ES-I3 (cell line): Measurements from ENCODE around the gene SGMS1.
"Not testable (repeated sequence)": the region's sequence is repeated elsewhere in the genome, so short reads cannot be mapped to it uniquely, and the experiment has no call there.

ENCODE experiments used
- H3K36me3 ChIP-seq: 2 replicates; pipeline ENCODE4 v1.6.1; 2013; ENCODE audit warnings: mild to moderate bottlenecking, low read length, control low read depth, moderate library complexity; ENCODE audit not compliant: insufficient read depth
- H3K4me1 ChIP-seq: 2 replicates; pipeline ENCODE4 v1.6.1; 2013; ENCODE audit warnings: mild to moderate bottlenecking, control low read depth, low read length; ENCODE audit not compliant: insufficient read depth
- H3K9ac ChIP-seq: 2 replicates; pipeline ENCODE4 v1.6.1; 2013; ENCODE audit warnings: low read depth, mild to moderate bottlenecking, low read length, moderate library complexity
- H3K9me3 ChIP-seq: 2 replicates; pipeline ENCODE4 v1.6.1; 2013; ENCODE audit warnings: mild to moderate bottlenecking, low read length, moderate library complexity; ENCODE audit not compliant: control insufficient read depth, insufficient read depth

SGMS1 gene

DNA sequence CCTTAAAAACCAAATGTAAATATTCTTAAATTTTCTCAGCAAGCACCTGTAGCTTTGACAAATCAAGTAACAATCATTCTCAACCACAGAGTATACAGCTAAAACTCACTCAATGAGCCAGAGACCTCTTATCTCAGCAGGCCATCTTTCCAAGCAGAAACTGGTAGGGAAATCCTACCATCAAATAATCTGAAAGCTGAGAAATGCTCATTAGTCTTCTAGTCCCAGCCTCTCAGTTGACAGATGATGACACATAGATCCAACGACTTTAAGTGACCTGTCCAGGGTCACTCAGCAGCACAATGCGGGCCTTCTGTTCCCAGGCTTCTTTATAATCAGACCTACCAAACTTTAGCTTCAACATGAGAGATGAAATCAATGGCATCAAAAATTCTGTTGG lies 184.6 kb downstream of the SGMS1 start:
- H3K9ac ChIP-seq = no peak overlapping the region
- no peaks in the 10 kb centered on the region for H3K4me1 ChIP-seq
- no peaks in the 10 kb centered on the region for H3K9me3 ChIP-seq
- H3K36me3 ChIP-seq = no peaks in the 10 kb centered on the region

DNA sequence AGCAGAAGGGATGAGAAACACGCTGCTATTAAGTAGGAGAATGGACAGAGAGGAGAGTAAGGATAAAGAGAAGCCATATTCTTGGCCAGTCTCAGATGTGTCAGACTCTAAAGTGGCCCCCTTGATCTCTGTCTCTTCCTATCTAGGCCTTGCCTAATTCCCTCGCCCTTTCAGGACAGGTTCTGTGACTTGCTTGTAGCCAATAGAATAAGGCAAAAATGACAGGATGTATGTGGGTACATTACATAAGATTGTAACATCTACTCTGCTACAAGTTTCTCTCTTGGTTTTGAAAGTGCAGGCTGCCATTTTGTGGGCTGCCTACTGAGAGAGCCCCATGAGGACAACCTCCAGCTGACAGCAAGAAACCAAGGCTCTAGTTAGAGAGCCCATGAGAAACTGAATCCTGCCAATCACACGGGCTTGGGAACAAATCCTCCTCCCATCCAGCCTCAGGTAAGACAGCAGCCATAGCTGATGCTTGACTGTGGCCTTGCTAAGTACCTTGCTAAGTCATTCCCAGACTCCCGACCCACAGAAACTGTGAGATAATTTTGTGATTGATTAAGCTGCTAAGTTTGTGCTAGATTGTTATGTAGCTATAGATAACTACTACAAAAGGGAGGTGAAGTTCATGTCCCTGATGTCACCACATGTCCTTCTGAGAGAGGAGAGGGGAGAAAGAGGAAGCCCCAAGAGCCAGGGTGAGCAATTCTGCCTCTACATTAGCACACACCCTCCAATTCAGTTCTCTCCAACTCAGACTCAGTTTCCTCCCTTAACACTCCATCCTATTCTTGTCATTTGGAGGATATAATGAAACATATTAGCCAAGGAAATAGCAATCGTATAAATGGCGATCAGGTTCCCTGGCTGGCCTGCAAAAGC lies 185.5 kb downstream of the SGMS1 start:
- no peaks in the 10 kb centered on the region for H3K4me1 ChIP-seq
- H3K36me3 ChIP-seq = no peaks in the 10 kb centered on the region
- no peaks in the 10 kb centered on the region for H3K9me3 ChIP-seq
- no peak overlapping the region for H3K9ac ChIP-seq

- no peaks in the 10 kb centered on the region for H3K9me3 ChIP-seq
- H3K9ac ChIP-seq = no peak overlapping the region
- no peaks in the 10 kb centered on the region for H3K36me3 ChIP-seq
- no peaks in the 10 kb centered on the region for H3K4me1 ChIP-seq
These were observed 186.5 kb downstream of the SGMS1 start for GRCh38 chr10:50437248-50437647.

DNA sequence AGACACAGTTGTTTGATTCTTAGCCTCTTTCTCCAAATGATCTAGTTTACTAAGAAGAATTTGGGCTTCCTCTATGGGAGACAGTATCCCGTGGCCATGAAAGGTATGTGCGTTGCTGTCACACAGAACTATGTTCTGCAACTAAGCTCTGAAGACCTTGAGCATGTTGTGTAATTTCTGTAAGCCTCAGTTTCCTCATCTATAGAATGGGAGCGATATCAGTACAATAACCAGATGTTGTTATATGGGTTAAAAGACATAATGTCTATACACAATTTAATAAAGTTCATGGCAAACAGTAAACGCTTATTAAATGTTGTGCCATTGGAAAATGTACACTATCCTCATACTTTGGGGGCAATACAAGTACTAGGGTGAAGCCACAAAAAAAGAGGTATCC lies 187.0 kb downstream of the SGMS1 start:
- no peaks in the 10 kb centered on the region for H3K36me3 ChIP-seq
- no peak overlapping the region for H3K9ac ChIP-seq
- no peaks in the 10 kb centered on the region for H3K9me3 ChIP-seq
- H3K4me1 ChIP-seq = no peaks in the 10 kb centered on the region

DNA sequence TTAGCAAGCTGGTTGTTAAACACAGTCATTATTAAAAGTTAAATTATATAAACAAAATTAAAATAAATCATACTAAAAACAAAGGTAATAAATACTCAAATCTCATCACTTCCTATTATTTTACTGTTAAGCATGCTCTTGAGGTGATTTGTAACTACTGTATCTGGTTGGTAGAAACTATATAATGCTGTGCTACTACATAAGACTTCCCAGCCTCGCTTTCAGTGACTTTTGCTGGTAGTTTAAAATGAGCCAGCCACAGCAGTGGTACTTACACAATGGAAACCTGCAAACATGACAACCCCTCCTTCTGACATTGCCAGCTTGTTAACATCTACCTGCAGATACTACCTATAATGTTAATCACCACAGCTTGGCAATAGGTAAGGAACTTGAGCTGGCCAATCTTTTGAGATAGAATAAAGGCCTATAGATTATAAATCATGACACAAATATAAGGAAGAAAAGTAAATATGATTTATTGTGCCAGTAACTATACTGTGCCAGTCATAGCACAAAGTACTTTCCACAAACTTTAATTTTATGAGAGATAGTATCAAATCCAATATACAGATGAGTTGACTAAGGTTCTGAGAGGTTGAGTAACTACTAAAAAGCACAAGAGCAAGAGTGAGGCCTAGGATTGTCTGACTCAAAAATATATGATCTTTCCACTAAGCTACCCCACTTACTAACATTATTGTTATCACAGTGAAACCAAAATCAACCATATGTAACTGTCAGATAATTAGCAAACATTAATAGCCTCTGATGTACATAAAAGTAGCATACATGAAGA lies 191.3 kb downstream of the SGMS1 start:
- H3K9me3 ChIP-seq = no peaks in the 10 kb centered on the region
- H3K9ac ChIP-seq = no peak overlapping the region

GRCh38 chr10:50431791-50432190 lies 192.0 kb downstream of the SGMS1 start:
- H3K4me1 ChIP-seq = 0 out of 2 replicates have a peak, but pooled peaks cover 3% of the 10 kb centered on the region
- no peak overlapping the region for H3K9ac ChIP-seq

More for the DNA sequence above, 191.3 kb downstream of the SGMS1 start:
- H3K4me1 ChIP-seq = 0 out of 2 replicates have a peak, but pooled peaks cover 3% of the 10 kb centered on the region
- H3K36me3 ChIP-seq = no peaks in the 10 kb centered on the region

DNA sequence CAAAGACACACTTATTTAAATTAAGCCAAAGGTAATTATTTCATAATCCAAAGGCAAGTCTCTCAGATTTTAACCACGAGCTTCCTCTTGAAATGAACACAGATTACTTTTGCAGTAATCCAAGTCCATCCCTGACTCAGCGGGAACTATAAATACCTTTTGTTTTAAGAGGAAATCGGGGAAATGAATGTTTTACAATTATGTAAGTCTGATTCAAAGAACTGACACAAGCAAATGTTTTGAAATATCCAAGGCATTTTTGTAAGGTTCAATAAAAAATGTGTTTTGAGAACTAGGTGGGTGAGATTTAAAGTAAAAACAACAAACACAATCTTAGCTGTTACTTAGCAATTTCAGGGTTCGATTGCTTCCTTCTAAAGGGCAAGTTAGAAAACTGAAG lies 192.6 kb downstream of the SGMS1 start:
- Histone ChIP-seq H3K9ac (no peak overlapping the region), H3K9me3 (no peaks in the 10 kb centered on the region)

More at GRCh38 chr10:50431791-50432190, 192.0 kb downstream of the SGMS1 start:
- H3K9me3 ChIP-seq = no peaks in the 10 kb centered on the region
- no peaks in the 10 kb centered on the region for H3K36me3 ChIP-seq

GRCh38 chr10:50426485-50426884 lies 197.3 kb downstream of the SGMS1 start:
- H3K9me3 ChIP-seq = no peaks in the 10 kb centered on the region
- no peaks in the 10 kb centered on the region for H3K36me3 ChIP-seq
- peaks cover 3% of the 10 kb centered on the region; the same call in 1 of the 2 replicates for H3K4me1 ChIP-seq
- H3K9ac ChIP-seq = no peak overlapping the region

More for the DNA sequence above, 192.6 kb downstream of the SGMS1 start:
- H3K4me1 ChIP-seq = 0 out of 2 replicates have a peak, but pooled peaks cover 3% of the 10 kb centered on the region
- no peaks in the 10 kb centered on the region for H3K36me3 ChIP-seq

DNA sequence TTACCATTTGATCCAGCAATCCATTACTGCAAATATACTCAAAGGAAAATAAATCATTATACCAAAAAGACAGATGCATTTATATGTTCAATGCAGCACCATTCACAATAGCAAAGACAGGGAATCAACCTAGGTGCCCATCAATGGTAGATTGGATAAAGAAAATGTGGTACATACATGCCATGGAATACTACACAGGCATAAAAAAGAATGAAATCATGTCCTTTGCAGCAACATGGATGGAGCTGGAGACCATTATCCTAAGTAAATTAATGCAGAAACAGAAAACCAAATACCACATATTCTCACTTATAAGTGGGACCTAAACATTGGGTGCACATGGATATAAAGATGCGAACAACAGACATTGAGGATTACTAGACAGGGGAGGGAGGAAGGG lies 198.5 kb downstream of the SGMS1 start:
- not testable (repeated sequence) for H3K36me3 ChIP-seq, H3K9ac ChIP-seq, H3K9me3 ChIP-seq, H3K4me1 ChIP-seq

GRCh38 chr10:50423448-50423847 lies 200.3 kb downstream of the SGMS1 start:
- H3K4me1 ChIP-seq = no peaks in the 10 kb centered on the region; the same call in 1 of the 2 replicates
- no peak overlapping the region for H3K9ac ChIP-seq
- no peaks in the 10 kb centered on the region for H3K9me3 ChIP-seq
- no peaks in the 10 kb centered on the region for H3K36me3 ChIP-seq

- Histone ChIP-seq H3K9ac (no peak overlapping the region), H3K4me1 (no peaks in the 10 kb centered on the region; the same call in 1 of the 2 replicates), H3K36me3 (no peaks in the 10 kb centered on the region), H3K9me3 (no peaks in the 10 kb centered on the region)
These were observed 201.5 kb downstream of the SGMS1 start for GRCh38 chr10:50422259-50422658.

DNA sequence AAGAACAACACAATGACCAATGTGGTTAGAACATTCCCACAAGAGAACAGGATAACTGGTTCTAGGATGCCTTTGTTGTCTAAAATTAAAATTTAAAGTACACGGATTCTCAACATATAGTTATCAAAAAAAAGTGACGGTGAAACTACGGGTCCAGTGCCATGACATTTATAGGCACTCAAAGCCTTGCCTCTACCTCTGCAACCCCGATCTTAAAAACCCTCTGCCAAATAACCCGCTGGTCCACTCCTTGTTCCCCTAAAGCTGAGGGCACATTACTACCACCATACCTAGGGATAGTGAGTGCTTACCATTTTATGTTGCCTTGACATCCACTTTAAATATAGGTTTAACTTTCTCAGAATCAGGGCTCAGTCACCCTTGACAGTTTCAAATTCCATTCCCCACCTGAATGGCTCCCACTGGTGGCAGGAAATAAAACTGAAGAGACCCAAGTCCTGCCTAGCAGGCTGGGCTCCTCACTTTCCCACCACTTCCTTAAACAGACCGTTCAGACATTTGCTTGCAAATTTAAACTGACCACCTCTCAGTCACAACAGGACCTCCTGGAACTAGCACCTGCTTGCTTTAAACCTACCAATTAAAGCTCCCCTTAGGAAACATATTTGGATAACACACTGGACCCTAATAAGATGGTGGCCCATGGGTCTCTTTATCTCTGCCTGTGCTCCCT lies 202.6 kb downstream of the SGMS1 start:
- Histone ChIP-seq H3K36me3 (no peaks in the 10 kb centered on the region), H3K9me3 (no peaks in the 10 kb centered on the region), H3K9ac (no peak overlapping the region), H3K4me1 (peaks cover 3% of the 10 kb centered on the region; the same call in 1 of the 2 replicates)

DNA sequence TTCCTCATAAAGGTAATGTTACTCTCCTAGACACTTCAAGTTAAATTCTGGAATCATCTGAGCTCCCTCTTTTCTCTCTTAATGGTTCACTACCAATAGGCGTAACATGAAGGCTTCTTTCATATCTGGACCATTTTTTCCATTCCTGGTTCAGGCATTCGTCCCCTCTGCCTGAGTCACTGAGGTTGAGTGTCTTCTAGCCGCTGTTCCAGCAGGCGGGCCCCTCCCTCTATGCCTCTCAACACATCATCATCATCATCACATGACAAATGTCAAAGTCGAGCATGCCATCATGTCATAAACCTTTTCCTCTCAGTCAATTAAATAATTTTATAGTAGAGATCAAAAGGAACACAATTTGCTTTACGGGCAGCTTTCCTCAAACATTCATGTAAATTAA lies 203.6 kb downstream of the SGMS1 start:
- Histone ChIP-seq H3K9ac (no peak overlapping the region), H3K36me3 (no peaks in the 10 kb centered on the region), H3K9me3 (no peaks in the 10 kb centered on the region), H3K4me1 (peaks cover 13% of the 10 kb centered on the region)

- Histone ChIP-seq H3K4me1 (peaks cover 15% of the 10 kb centered on the region), H3K9ac (no peak overlapping the region)
These were observed 204.0 kb downstream of the SGMS1 start for GRCh38 chr10:50419756-50420155.

More at GRCh38 chr10:50419756-50420155, 204.0 kb downstream of the SGMS1 start:
- no peaks in the 10 kb centered on the region for H3K36me3 ChIP-seq
- no peaks in the 10 kb centered on the region for H3K9me3 ChIP-seq
